Hematopoietic multipotent progenitor cell treated with erythropoietin and hydrocortisone succinate and interleukin-3 and kit ligand, for 15 days (in vitro differentiated cells): ENCODE measurements around the gene TMEM151A.
A peak's percentile ranks its signal among the peaks of the same experiment; 100 is the strongest.

Source experiments
- DNase-seq: peaks from one replicate; pipeline ENCODE4 v3.0.0-alpha.2; 2015; ENCODE audit warnings: low spot score

TMEM151A gene

DNA sequence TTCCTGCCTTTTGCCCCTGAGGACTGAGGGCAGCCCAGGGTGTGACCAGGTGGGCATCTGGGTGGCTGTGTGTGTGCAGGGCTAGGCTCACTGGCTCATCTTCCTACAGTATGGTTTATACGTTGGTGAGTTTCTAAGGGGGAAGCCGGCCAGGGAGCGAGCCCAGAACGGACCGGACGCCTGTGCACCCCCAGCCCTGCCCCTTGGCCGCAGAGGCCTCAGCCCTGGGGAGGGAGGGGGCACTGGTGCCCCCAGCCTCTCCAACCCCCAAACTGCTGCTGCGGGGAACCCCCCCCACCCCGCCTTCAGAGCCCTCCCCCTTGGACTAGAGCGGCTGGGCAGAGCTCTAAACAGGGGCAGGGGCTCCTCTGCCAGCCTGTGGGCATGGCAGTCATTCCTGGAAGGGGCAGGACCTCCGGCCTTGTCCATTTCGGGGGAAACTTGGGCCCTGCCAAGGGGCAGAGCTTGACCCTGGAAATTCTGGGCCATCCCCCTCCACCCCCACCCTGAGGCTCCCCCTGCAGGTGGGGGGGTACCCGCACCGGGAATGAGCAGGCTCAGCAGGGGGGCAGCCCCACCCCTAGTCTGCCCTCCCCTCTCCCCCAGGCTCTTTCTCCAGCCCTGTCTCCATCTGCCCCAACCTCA, 8.1 kb upstream of the TMEM151A start:
- DNase-seq, result no peak

GRCh38 chr11:66284526-66285078, 7.1 kb upstream of the TMEM151A start:
- DNase-seq, result no peak

DNA sequence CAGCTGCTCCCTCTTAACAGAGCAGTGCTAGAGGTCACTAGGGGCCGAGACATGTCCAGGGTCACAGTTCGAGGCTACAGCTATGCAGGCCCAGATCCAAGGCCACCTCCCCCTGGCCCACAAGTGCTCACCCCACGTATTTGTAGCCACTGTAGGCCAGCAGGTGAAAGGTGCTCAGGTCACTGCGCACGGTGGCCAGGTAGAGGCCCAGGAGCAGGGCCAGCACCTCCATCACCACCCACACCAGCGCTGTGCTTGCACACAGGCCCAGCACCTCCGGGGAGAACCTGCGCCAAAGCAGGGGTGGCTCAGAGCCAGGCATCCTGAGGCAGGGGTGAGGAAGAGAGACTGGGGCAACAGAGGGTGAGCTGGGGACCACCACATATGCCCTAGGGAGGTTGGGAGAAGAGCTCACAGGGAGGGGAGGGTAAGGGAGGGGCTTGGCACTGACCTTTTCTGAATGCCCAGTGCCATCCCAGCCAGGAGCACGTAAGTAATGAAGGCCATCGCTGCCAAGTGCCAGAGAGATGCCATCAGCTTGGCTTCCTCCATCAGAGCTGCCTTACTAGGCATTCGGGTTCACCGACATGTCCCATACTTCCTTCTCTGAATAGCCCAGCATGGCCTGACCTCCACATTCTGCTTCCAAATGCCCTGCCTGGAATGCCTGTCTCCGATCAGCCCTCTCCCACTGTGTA, 6.3 kb upstream of the TMEM151A start:
- DNase-seq, result no peak

GRCh38 chr11:66286699-66287098, 5.0 kb upstream of the TMEM151A start:
- no peak for DNase-seq

DNA sequence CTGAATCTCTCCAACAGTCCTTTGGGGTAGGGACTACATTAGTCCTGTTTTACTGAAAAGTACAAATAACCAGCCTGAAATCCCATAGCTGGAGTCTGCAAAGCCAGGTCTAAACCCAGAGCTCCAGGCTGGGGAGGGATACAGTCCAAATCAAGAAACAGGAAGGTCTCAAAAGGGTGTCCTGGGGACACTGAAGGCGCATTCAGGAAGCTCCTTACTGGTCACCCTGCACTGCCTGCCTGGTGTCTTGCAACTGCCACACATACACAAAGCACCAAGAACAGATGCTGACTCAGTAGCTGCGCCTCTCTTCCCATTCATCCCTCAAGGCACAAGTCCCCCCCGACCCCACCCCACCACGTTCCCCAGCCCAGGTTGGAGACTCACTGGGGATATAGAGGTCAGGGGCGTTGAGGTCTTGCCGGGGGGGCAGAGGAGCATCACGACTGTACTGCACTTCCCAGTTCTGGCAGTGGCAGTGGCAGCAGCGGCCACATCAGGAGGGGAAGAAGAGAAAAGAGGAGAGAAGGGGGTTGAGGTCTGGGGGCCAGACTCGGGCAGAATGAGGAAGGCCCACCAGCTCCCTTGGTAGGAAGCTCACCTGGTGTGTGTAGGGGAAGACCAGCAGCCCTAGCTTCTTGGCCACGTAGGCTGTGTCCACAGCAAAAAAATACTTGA, 4.3 kb upstream of the TMEM151A start:
- no peak for DNase-seq

GRCh38 chr11:66287889-66288670, 3.6 kb upstream of the TMEM151A start:
- no peak for DNase-seq

- DNase-seq, result peak; percentile 99
Measured at GRCh38 chr11:66288671-66289547, 2.8 kb upstream of the TMEM151A start, which contains the start of gene YIF1A. Gene YIF1A (minus strand): TSS chr11:66289143. CDS start chr11:66288985, 158 bp downstream.

DNA sequence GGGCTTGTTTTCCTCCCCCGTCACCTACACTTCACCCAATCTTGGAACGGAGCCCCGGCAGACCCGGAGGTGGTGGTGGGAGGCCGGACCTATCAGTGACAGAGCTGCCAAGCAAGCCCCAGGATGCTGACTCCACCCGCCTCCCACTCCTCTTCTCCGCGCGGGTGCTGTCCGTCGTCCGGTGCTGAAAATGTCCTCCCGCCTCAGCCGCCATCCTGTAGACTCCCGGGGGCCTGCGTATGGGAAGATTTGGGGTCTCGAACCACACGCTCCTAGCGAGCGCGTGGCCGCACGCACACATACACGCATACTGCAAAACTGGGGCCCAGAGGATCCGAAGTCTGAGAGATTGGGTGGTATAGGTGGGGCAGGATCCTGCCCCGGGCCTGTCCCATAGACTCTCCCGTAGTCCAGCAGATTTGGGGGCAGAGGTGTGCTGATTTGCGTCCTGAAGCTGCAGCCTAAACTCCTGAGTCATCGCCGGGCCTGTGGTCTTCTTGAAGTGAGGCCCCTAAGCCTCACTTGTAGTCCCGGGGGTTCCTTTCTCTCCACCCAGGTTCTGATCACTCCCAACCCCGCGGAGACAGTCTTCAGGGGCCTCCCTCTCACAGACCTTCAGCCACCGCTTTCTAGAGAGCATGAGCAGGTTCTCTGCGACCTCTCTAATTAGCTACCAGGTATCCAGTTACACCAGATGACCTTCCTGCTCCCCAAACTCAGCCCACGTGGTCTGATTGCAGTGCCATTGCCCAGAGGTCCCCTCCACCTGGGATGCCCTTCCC, 2.0 kb upstream of the TMEM151A start:
- no peak for DNase-seq

DNA sequence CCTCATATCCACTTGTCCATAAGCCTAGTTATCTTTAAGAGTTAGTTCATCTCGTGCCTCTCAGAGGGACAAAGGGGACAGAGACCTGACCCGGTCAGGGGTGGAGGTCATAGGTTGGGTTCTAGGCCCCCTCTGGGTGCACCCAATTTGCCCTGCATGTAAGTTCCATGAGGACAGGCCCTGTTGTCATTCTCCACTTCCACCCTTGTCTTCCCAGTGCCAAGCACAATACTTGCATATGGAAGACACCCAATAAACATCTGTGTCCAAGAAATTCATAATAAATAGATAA, 1.4 kb upstream of the TMEM151A start:
- DNase-seq, result no peak

DNA sequence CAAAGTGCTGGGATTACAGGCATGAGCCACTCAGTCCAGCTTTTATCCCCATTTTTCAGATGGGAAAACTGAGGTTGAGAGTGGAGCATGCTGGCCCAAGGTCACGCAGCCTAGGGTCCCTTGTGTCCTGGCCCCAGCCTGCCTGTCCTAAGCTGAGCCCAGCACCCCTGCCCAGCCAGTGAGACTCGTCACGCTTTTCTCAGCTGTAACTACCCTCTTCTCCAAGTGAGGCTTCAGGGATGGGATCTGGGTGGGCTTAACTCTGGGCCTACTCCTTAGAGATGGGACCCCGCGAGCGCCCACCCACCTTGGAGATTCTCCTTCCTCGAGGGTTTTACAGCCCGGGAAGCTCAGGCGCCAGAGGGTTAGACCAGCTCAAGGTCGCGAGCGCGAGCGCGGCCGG, 390 bp upstream of the TMEM151A start:
- no peak for DNase-seq

DNA sequence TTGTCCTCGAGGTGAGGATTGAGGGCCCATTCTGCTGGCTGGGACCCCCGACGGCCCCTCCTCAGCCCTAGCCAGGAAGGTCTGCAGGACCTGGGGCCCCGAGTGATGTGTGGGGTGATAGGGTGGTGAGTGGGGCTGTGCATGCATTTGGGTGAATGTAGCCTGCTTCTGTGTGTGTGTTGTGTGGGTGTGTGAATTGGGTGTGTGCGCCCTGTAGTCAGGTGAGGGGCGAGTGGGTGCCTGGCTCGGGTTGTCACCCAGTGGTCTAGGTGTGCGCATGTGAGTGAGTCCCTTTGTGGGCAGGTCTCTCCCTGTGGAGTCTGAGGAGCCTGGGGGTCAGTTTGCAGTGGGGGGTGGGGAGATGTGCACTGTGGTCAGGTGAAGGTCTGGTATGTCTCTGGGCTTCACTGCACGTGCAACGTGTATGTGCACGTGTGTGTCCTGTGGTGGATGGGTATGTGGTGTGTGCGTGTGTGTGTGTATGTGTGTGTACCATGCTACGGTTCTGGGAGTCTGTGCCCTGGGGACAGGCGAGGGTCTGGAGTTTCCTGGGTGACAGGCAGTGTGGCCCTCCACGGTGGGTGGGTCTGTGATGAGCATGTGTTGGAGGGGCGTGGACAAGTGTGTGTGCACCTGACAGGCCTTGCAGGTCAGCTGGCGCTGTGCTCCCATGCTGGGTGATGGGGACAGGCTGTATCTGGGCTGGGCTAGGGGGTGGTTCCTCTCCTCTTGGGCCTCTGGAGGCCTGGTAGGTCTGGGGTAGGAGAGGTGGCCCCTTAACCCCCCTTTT, 1.0 kb downstream of the TMEM151A start:
- DNase-seq, result no peak

- no peak for DNase-seq
Measured at GRCh38 chr11:66293352-66293751, 1.7 kb downstream of the TMEM151A start.

DNA sequence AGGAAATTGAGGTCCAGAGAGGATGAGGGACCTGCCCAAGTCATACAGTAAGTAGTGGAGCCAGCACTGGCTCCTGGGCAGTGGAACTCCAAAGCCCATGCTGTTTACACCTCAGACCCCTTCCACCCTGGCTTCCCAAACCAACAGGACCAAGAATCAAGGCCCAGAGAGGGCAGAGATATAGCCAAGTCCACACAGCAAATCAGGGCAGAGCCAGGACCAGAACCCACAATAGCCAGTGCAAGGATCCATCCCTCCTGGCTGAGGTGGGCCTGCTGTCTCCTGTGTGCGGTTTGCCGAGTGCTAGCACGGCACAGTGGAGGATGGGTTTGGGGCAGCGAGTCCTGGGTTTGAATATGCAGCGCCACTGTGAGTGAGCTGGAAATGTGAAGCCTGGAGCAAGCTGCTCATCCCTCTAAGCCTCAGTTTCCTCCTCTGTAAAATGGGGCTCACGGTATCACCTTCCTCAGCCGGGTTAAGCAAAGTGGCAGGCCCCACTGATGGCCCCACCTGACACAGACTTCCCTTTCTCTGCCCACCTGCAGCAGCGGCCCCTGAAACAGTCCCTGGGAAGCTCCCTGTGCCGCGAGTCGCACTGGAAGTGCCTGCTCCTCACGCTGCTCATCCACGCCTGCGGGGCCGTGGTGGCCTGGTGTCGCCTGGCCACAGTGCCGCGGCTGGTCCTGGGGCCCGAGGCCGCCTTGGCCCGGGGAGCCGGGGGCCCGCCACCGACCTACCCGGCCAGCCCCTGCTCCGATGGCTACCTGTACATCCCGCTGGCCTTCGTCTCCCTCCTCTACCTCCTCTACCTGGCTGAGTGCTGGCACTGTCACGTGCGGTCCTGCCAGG, 2.3 kb downstream of the TMEM151A start:
- DNase-seq, result no peak

GRCh38 chr11:66294626-66295620, 3.2 kb downstream of the TMEM151A start:
- no peak for DNase-seq

- DNase-seq, result no peak
Measured at GRCh38 chr11:66297610-66298009, 5.9 kb downstream of the TMEM151A start.

GRCh38 chr11:66299186-66299585, 7.5 kb downstream of the TMEM151A start:
- no peak for DNase-seq

DNA sequence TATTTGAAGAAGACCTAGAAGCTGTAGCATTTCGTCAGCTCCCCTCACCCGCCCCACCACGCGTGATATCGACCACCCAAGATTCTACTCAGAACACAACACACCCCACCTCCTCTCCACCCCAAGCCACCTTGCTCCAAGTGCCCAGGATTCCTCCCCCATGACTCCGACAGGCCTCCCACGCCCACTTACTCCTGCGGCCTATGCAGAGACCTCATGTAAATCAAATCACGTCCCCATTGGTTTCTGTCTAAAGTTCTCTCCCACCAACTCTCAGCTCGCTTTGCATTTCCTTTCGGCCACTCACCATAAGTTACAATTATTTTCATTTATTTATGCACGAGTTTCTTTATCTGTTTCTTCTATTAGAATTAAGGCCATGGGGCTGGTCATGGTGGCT, 11.0 kb downstream of the TMEM151A start:
- no peak for DNase-seq

GRCh38 chr11:66309475-66309874, 17.8 kb downstream of the TMEM151A start:
- no peak for DNase-seq
